HG02852 (cell line): ENCODE results near the gene EPS8.

ENCODE experiments used
- ATAC-seq: cut with Tn5 transposase; IDR thresholded peaks from one replicate; pipeline ENCODE4 v1.9.1; 2021; ENCODE audit warnings: mild to moderate bottlenecking, moderate library complexity; ENCODE audit not compliant: unreplicated experiment

EPS8 gene

DNA sequence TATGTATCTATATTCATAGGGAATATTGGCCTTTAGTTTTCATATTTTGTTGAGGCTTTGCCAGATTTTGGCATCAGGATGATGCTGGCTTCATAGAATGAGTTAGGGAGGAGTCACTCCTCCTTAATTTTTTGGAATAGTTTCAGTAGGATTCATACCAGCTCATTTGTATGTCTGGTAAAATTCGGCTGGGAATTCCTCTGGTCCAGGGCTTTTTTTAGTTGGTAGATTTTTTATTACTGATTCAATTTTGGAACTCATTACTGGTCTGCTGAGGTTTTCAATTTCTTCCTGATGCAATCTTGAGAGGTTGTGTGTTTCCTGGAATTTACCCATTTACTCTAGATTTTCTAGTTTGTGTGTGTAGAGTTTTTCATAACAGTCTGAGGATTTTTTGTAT lies 175.2 kb downstream of the EPS8 start:
- ATAC-seq = no peak

DNA sequence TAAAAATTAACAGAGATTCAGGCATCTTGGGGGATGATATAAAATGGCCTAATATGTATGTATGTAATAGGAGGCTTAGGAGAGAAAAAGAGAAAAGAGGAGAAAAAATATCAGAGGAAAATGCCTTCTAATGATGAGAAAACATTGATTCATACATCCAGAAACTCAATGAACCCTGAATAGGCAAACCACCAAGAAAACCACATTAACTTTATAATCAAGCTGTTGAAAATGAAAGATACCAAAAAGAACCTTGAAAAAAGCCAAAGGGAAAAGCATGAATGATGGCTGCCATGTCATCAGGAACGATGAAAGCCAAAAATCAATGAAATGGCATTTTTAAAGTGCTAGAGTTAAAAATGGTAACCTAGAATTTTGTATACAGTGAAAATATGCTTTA lies 180.2 kb downstream of the EPS8 start:
- ATAC-seq = no peak

DNA sequence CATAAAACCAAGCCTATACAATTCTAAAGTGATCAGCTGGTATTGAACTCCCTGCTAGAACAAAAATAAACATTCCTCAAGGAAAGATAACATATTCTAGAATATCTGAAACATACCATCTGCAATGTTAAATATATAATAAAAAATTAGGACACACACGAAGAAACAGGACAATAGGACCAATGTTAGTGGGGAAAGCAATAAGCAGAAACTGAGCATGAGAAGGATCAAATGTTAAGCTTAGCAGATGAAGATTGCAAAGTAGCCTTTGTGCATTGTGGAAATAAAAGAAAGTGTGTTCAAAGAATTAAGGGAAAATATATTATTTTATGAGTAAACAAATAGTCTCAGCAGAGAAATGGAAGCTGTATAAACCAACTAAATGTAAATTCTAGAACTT lies 180.8 kb downstream of the EPS8 start:
- no peak for ATAC-seq

DNA sequence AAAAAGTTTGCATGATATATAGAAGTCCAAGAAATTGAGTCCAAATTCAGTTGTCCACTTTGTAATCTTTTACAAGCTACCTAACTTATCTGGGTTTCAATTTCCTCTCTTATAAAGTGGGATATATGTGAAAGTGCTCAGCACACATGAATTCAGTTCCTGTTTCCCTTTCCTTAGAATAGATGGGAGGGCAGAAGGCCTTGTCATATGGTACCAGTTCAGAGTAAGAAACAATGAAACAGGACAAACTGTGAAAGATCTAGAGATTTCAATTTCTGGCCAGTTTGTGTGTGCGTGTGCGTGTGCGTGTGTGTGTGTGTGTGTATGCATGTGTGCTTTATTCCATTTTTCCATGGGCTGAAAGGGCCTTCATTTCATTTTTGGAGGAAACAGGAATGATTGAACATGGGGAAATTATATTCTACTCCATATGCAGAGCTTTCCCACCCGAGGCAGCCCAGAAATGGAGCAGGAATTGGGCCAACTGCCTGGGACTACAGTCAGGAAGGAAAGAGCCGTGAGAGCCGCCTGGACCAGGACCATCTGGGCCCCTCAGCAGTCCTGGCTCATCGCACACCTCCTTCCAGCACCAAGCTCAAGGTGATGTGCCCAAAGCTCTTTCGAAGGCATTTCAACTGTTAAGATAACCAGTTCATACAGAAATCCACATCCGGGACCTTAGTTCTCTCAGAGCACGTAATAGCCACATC lies 183.2 kb downstream of the EPS8 start:
- ATAC-seq = no peak

DNA sequence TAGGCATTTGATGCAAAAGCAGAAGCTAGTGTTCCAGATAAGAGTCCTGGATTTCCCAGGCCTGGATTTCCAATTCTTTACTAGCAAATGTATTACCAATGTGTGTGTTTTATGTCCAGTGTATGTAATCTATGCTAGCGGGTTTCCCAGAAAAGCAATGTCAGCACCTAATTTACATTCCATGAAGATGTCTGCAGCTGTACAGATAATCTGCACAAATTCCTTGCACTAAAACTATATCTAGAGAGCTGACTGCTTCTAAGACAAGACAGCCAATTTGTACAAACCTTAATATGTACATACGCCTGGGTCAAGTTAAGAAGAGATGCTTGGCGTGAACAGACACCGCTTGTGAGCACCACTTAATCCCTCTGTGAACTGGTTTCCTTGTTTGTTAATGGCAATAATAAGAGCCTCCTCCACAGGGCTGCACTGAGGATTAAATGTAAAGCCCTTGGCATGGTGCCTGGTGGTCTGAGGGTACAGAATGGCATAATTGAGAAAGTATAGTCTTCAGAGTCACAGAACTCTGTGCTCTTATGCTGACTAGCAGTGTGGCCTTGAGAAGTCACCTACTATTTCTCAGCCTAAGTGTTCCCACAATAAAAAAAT lies 185.6 kb downstream of the EPS8 start:
- no peak for ATAC-seq

DNA sequence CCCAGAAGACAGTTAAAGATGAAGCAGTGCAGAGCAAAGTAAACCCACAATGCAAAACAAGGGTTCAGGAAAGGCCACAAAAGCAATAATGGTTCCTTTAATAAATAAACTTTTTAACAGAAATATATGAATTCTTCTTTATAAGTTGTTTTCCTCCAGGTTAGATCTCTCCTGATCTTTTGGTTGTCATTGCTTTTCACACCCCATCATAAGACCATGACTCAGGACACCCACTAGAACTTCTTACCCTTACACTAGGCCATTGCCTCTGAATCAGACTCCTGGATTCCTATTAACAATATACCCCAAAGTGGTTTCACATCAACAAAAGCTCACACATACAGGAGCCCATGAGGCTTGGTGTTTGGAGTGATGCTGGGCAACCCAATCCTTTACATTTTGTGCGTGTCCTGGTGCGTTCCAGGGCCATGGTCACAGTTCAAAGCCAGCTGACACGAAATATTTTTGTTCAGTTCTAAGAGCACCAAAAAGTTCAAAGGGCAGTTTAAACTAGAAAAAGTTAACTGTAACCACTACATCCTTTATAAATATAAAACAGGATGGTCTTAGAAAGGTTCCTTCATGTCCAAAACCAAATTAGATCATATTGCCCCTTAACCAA lies 187.0 kb downstream of the EPS8 start:
- ATAC-seq = no peak

DNA sequence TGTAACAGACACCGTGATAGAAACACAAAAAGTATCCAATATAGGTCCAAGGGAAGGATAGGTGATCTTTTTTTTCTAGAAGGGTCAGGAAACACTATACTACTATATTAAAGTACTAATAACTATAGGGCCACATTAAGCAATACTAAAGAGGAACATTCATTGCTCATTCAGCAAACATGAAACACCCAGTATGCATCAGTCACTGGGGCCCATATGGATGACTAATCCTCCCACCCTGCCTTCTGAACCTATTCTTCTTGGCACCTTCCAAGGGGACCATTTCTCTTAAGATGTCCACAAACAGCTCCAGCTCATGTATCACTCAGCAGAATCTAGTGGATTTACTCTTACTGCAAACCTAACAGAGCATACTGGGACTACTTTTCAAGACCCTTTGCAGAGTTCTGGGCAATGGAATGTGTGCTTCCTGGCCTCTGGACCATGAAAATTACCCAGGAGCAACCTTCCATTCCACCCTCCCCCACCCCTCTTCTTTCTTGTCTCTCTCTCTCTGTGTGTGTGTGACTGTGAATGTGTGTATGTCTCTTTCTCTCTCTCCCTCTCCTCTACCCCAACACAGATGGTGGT lies 187.9 kb downstream of the EPS8 start:
- ATAC-seq = no peak

DNA sequence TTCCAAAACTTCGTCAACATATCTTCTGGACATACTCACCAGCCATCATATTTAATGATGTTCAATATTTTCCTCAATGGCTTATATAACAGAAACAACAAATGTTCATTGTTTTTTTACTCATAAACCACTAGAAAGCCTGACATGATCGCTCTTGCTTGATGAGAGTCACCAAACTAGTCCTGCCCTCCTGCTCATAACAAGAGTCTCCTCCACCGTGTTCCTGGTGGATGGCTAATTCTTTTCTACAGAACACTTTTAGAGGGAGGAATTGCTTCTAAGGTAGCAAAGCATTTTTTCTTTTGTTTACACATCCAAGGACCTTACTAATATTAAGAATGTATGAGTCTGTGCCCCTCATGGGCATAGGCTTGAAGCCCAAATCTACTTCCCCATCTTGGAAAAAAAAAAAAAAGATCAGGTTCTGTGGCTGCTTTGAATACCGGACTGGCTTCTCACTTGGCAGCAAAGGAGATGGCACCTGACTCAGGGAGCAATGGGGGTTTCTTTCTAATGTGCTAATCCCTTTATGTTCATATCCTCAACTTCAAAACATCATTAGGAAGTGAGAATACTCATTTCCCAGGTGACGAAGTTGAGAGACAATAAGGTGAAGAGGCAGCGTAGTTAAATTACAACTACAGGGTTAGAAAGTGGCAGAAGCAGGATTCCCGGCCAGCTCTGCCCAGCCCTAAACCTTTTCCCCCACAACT lies 188.8 kb downstream of the EPS8 start:
- ATAC-seq = no peak

DNA sequence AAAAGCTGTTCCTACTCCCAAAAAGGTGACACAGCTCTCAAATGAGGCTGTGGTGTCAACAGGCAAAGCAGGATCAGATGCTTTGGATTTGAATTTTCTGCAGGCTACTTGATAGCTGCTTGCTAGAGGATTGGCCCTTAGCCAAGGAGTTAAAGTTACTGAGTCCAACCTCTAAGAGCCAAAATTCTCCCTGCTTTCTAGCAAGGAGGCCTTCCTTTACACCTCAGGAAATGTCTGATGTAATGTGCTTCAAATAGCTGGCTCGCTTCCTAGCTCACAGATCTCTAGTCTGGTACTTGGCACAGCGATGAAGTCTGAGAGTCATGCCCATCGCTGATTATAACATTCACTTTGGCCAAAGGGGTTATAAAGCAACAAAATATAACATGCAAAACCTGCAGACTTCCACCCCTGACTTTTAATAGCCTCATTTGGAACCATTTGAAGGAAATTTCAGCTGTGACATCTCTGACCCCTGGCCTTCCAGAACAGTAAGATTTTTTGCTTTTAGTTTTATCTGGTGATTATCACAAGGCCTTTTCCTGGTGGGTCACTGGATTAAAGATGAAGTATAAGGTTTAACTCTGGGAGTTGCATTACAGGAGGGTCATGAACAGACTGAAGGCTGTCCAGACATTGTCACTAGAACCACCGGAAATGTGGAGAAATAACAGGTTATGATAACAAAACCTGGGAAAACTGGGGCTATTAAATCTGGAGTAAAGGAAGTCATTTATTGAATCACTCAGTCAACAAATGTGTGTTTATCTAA lies 189.7 kb downstream of the EPS8 start:
- no peak for ATAC-seq

DNA sequence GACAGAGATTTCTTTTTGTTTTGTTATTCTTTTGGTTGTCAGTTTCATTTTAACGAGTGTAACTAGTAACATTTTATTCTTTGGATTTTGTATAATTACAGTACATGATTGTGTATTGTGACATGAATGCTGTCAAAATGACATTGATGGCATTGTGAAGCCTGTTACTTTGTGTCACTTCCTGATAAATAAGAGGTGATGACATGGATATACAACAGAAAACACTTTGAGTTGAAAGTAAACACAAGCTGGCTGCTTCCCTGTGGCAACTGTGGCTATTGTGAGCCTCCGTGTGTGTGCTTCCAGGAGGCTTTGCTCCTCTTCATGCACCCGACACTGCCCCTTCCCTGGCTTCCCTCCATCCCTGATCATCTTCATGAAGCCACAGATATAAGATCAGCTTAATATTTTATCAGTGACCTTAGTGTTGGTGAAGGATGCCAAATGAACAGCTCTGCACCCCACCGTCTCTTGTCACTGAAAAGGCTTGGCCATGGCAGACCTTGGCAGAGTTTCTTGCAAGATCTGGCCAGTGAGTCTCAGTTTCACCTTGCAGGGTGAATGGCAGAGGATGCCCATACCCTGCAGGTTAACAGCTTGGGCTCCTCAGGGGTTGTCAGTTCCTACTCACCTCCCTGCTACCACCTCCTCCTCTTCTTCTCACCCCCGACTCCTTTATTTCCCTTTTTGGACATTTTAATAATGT lies 191.9 kb downstream of the EPS8 start:
- no peak for ATAC-seq

DNA sequence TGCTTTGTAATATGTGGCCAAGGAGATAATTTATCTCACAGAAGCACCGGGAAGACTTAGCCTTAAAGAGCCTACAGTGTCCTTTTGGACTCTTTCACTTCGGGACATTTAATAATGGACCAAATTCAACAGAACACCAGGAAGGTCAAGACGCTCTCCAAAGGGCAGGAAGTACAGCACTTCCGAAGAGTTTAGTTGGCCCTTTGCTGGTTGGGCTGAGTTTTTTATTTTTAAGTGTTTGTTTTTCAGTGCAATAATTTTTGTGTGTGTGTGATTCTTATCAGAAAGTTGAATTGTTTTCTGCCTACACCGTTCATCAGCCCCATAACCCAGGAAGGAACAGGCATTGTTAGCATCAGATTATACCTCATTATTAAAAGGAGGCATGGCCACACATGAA lies 193.0 kb downstream of the EPS8 start:
- no peak for ATAC-seq

DNA sequence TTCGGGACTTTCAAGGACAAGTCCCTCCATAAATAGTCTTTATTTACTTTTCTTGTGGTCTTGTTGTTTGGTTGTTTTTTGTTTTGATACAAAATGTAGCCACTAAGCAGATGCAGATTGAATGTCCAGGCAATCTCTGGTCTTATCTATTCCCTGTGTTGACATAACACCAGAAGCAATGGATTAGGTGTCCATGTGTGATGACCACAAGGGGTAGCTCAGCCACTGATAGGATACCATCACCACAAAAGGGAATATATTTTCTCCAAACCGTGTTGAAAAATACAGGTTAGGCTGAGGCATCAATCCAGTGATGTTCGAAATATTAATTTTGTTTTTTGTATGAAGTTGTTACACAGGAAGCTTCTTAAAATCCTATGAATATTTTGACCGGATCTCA lies 196.3 kb downstream of the EPS8 start:
- ATAC-seq = no peak

DNA sequence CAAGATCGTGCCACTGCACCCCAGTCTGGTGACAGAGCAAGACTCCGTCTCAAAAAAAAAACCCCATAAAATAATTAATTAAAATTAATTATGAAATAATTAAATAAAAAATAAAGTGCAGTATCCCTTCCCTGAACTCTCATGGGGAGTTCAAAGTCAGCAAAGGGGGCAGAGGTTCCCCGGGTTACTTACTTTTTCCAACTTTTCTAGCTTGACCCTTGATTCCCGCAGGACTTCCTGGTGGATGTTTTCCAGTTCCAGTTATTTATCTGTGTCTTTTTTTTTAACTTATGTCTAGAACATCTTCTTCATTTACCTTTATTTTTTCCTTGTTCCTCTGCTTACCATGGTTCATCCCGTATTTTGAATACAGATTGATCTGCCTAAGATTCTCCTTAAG lies 197.4 kb downstream of the EPS8 start:
- no peak for ATAC-seq

DNA sequence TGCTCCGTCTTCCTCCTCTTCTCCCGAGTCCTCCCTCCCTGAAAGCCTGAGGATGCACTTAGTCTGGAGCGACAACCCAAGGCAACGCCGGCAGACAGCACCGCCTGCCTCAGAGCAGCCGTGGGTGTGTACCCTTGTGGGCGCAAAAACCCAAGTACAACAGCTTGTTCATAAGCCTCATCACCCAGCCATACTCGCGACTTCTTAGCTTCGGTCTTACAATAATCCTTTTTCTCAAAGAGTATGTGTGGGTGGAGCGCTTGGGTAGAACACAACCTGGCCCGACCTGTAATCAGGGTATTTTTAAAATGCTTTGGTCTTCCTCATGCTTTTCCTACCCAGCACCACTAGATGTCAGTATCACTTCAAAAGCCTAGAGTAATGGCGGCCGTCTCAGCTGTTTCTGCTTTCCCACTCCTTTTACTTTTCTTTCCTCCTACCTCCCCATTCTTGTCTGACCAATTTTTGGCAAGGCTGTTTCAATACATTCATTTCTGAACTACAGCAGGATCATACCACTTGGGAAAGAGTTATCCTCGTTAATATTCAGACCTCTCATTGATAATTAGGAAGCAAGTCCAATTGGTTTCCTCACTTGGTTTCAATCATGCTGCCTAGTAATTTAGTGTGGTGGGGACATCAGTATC lies 198.9 kb downstream of the EPS8 start:
- ATAC-seq = peak; percentile 97

DNA sequence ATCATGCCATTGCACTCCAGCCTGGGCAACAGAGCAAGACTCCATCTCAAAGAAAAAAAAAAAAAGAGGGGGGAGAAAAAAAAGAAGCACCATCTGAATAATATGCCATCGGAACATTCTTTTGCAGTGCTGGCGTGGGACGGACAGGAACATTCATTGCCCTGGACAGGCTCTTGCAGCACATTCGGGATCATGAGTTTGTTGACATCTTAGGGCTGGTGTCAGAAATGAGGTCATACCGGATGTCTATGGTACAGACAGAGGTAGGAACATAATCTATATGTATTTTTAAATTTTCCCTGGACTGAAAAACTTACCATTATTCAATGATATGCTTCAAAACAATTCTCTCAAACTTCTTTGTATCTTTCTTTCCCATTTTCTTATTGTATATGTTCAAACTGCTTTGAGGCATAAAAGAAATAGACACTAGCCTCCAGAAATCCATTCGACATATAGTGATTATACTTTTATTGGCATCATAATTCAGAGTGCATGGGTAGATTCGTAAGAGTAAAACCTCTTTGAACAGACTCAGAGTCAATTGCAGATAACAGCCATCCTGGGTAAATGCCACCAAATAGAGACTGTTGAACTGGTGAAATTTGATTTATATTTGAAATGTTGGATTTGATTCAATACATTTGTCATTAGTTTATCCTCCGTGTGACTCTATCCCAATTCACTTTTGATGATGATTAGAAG lies 199.7 kb downstream of the EPS8 start:
- ATAC-seq = no peak

DNA sequence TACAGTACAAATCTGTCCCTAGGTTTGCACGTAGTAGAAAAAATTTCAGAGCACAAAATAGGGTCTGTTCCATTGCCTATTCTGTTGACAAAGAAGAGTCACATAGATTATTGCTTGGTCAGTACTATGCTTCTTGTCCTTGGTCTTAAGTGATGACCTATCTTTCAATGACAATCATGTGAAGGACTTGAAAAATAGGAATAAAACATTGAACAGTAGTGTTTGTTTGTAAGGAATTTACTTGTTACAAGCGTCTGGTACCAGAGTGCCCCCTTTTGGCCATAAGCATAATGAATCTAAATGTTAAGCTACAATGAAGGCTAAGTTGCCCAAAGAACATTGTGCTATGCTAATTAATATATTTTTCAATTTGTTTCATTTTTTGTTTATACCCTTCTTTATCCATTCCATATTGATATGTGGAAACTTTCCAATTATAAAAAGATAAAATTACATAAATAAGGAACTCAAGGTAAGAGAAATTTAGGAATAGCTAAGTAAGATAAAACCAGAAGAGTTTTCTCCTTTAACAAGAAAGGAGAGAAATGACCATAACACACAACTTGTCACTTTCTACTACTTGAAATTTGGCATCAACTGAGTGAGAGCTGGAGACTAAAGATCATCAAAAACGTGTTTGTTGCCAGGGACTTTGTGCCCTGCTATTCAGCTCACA lies 204.7 kb downstream of the EPS8 start:
- ATAC-seq = no peak

DNA sequence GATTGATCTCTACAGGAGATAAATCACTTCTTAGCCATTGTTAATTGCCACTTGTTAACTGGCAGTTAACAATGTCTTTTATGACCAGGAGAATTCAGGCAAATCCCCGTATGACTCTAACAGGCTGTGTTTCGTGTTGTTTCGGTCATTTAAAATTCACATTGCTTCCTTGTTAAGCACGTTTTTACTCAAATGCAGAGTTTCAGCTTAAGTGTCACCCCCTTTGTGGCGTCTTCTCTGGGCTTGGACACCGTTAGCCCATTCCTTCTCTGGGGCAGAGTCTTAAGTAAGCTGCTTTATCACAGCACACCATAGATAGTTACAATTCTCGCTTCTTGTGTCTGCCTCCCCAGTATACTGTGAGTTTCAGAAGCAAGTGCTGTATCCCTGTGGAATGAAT lies 205.4 kb downstream of the EPS8 start:
- ATAC-seq = no peak

DNA sequence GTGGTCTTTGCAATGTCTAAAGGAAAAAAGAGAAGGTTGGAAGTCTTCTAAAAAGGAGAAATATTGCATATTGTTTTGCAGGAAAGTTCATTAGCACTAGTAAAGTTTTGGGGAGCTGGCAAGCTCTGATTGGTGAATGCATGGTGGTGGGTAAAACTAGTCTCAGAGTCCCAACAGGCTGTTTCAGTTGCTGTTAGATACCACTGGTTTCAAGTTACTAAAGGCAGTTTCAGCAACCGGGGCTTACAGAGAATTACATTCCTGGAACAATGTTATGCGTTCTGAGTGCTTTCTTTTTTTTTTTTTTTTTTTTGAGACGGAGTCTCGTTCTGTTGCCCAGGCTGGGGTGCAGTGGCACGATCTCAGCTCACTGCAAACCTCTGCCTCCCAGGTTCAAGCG lies 208.2 kb downstream of the EPS8 start:
- ATAC-seq = no peak
